Common myeloid progenitor, CD34-positive (primary cell): ENCODE data around the gene EPB41L5.
A peak's percentile ranks its signal among the peaks of the same experiment; 100 is the strongest.

Experiments used
- CTCF ChIA-PET: fragments of 350-600 bp; sonication (Branson Sonifier 250); formaldehyde crosslinking; loops from one replicate; lab custom pipeline; 2021; ENCODE audit warnings: antibody characterized with exemption; lab: Charles Lee
- POLR2A ChIA-PET: fragments of 350-600 bp; sonication (Branson Sonifier 250); formaldehyde crosslinking; loops from one replicate; lab custom pipeline; 2021; ENCODE audit warnings: antibody characterized with exemption; lab: Charles Lee
- DNase-seq, 3 donors: peaks; one replicate each; pipeline versions ENCODE4 v3.0.0 to v3.0.0-alpha.2; 2013
- H3K27ac ChIP-seq, 2 experiments: 1 replicate in 1 of 2; 2 replicates in 1 of 2; pipeline ENCODE4 v1.7.0; 2013; ENCODE audit warnings: inconsistent platforms in 2 of 2, low read length in 2 of 2, mild to moderate bottlenecking in 2 of 2, low read depth in 1 of 2, moderate library complexity in 1 of 2; ENCODE audit not compliant: severe bottlenecking in 2 of 2, insufficient read depth in 1 of 2, poor library complexity in 1 of 2
- H3K27me3 ChIP-seq, 5 experiments: replicated peaks in 2 of 5; 1 replicate in 3 of 5; 2 replicates in 2 of 5; pipeline versions ENCODE4 v1.6.1 to v1.7.0; 2013; ENCODE audit warnings: low read length in 4 of 5, mild to moderate bottlenecking in 2 of 5, moderate library complexity in 2 of 5, inconsistent platforms in 1 of 5; ENCODE audit not compliant: insufficient read depth in 5 of 5, control insufficient read depth in 4 of 5
- H3K36me3 ChIP-seq, 4 experiments: 1 replicate in 2 of 4; 2 replicates in 2 of 4; pipeline versions ENCODE4 v1.6.1 to v1.7.0; 2013; ENCODE audit warnings: low read length in 3 of 4, control low read depth in 1 of 4, mild to moderate bottlenecking in 1 of 4; ENCODE audit not compliant: control insufficient read depth in 4 of 4, insufficient read depth in 4 of 4
- H3K4me1 ChIP-seq, 4 experiments: 1 replicate in 3 of 4; 2 replicates in 1 of 4; pipeline versions ENCODE4 v1.6.1 to v1.7.1; 2013; ENCODE audit warnings: low read length in 3 of 4, mild to moderate bottlenecking in 3 of 4, control low read depth in 1 of 4, inconsistent platforms in 1 of 4, moderate library complexity in 1 of 4; ENCODE audit not compliant: control insufficient read depth in 4 of 4, insufficient read depth in 4 of 4; ENCODE audit errors: control extremely low read depth in 1 of 4
- H3K4me3 ChIP-seq, 7 experiments: 1 replicate in 4 of 7; 2 replicates in 3 of 7; pipeline versions ENCODE4 v1.5.1 to v1.7.0; 2013; ENCODE audit warnings: mild to moderate bottlenecking in 7 of 7, low read length in 6 of 7, moderate library complexity in 6 of 7, inconsistent platforms in 2 of 7, low read depth in 2 of 7, control low read depth in 1 of 7; ENCODE audit not compliant: insufficient read depth in 4 of 7, control insufficient read depth in 1 of 7; ENCODE audit errors: extremely low read depth in 1 of 7
- H3K9me3 ChIP-seq, 5 experiments: 1 replicate in 4 of 5; 2 replicates in 1 of 5; pipeline versions ENCODE4 v1.6.1 to v1.7.1; 2013; ENCODE audit warnings: low read length in 4 of 5, mild to moderate bottlenecking in 2 of 5, inconsistent platforms in 1 of 5, low read depth in 1 of 5, moderate library complexity in 1 of 5; ENCODE audit not compliant: control insufficient read depth in 4 of 5, insufficient read depth in 2 of 5; ENCODE audit errors: control extremely low read depth in 1 of 5
- WGBS: methylation state at CpG from one replicate; pipeline ENCODE4 v1.1.5; 2013; ENCODE audit not compliant: insufficient coverage; 5-methylcytosine and 5-hydroxymethylcytosine counted together

The EPB41L5 gene

DNA sequence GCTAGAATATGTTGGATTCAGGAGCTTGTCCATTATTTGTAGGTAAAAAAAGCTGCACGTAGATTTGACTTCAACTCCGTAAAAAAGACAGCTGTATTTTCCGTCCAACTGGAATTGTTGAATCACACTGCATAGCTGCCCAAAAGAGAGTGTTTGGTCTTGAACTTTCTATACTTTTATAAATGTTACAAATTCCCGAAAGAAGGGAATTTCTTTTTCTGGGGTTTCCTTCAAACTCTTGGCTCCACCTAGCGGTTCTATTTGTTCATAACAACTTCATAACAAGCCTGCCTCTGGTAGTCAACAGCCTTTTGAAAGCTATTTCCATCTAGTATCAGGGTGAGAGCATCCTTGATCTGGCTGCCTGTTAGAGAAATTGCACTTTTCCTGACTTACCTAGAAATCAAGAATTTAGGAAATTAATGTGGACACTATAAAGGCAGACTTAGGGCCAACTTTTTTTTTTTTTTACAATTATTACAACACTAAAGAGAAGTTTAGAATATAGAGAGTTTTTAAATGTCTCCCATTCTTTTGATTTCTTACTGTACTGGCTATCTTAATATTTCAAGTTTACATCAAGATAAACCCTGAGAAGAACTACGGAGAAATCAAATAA, 162.2 kb downstream of the EPB41L5 start:
- Histone ChIP-seq H3K36me3 (no peaks in the 10 kb centered on the region), H3K27ac (no peak overlapping the region), H3K9me3 (no peaks in the 10 kb centered on the region), H3K4me1 (peaks cover 12 to 21% (median 18%) of the 10 kb centered on the region in 4 experiments), H3K27me3 (no peaks in the 10 kb centered on the region), H3K4me3 (peak overlapping the region in 2 of 7 experiments; percentile 41 to 48)
- ChIA-PET CTCF (interaction anchor here (0.6 to 3.7 kb wide), 27 partner anchors 8 to 657 kb away, joined by 3 to 22 read pairs (median 4); no protein-coding TSS in a partner anchor), POLR2A (no interaction called here)
- DNase-seq, result peak; percentile 56 to 72 (median 69)
- whole genome bisulfite sequencing, result 39% methylated on average over 4 of the region's 6 CpGs

DNA sequence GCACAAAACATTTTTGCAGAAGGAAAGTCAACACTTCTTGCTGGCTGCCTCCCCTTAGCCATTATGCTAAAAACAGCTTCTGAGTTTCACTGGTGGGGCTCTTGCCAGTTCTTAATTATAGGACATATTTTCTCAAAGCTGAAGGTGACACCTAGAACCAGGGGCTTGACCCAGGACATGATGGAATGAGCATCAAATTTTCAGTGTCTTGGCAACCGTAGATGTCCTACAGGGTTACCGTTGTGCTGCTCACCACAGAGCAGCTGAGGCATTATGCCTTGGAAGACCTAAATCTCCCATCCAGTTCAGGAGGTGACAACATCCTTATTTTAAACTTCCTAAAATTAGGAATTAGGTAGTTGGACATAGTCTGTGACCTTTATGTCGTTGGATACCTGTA, 163.6 kb downstream of the EPB41L5 start:
- WGBS, result 29% methylated on average over 2 of the region's 3 CpGs
- Histone ChIP-seq H3K9me3 (no peaks in the 10 kb centered on the region), H3K36me3 (no peaks in the 10 kb centered on the region), H3K27me3 (no peaks in the 10 kb centered on the region), H3K4me1 (peaks cover 12 to 21% (median 18%) of the 10 kb centered on the region in 4 experiments), H3K4me3 (peak overlapping the region in 5 of 7 experiments; percentile 51 to 73 (median 66)), H3K27ac (peak overlapping the region in 1 of 2 experiments; percentile 63)
- ChIA-PET POLR2A (interaction anchor here (0.5 to 0.7 kb wide), 4 partner anchors 70 to 420 kb away, joined by 3 read pairs; no protein-coding TSS in a partner anchor), CTCF (interaction anchor here (0.9 to 3.7 kb wide), 21 partner anchors 12 to 660 kb away, joined by 3 to 22 read pairs (median 4); partner anchors contain the start of gene RALB)
- no peak for DNase-seq

DNA sequence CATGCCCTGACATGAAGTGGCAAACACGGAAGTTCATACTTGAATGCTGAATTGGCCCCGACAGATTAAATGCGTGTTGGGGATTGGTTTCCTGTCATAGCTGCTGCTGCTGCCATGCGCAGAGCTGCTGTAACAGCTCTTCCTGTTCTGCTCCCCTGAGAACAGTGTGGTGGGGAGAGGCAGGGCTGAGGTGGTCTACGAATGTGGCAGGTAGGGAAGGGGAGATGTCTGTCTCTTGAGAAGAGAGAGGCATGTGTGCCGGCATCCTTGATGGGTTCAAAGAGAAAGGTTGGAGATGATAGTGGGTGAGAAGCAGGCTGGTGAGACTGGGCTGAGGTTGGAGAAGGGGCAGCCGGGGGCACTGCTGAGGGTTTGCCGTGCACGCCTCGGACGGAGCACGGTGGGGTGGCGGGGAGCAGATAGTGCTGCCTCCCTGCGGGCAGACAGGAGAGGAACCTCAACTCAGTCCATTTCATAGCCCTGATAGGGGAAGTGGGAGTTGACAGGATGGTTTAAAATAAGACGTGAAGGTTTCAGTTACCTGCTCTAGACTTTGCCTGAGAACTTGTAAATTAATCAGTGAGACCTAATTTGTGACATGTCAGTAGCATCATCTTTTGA, 164.2 kb downstream of the EPB41L5 start:
- H3K27ac ChIP-seq, result peak overlapping the region; percentile 4 to 63
- WGBS, result 0% methylated on average over 6 of the region's 15 CpGs
- CTCF ChIA-PET, result interaction anchor here (0.7 to 3.7 kb wide), 21 partner anchors 13 to 660 kb away, joined by 3 to 22 read pairs (median 4); partner anchors contain the start of gene RALB
- H3K9me3 ChIP-seq, result no peaks in the 10 kb centered on the region
- DNase-seq, result peak; percentile 88 to 96 (median 93)
- H3K4me3 ChIP-seq, result peak overlapping the region; percentile 41 to 73 (median 66)
- H3K4me1 ChIP-seq, result peaks cover 12 to 27% (median 22%) of the 10 kb centered on the region in 4 experiments
- POLR2A ChIA-PET, result interaction anchor here (0.5 to 0.7 kb wide), 4 partner anchors 71 to 420 kb away, joined by 3 read pairs; no protein-coding TSS in a partner anchor
- H3K27me3 ChIP-seq, result no peaks in the 10 kb centered on the region
- no peaks in the 10 kb centered on the region for H3K36me3 ChIP-seq

DNA sequence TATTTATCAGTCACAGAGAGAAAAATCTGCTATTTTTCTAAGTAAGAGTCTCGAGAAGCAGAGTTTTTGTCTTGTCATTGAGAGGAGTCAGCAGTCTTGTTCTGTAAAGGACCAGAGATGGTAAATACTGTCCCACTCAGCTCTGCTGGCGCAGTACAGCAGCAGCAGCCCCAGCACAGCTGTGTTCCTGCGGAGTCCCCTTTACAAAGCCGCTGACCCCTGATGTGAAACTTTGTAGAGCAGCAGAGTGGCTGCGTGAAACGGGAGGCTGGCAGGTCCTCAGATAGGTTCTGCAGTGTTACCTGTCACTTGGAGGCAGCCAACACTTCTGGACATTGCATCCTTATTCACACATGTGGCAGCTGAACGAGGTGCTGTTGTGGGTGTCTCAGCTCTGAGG, 165.1 kb downstream of the EPB41L5 start:
- POLR2A ChIA-PET, result no interaction called here
- 98% methylated on average over 7 of the region's 7 CpGs for WGBS
- DNase-seq, result peak in 2 of 3 donors; percentile 9 to 19
- peaks cover 12 to 33% (median 24%) of the 10 kb centered on the region in 4 experiments for H3K4me1 ChIP-seq
- peak overlapping the region in 2 of 7 experiments; percentile 68 to 73 for H3K4me3 ChIP-seq
- H3K27ac ChIP-seq, result peak overlapping the region in 1 of 2 experiments; percentile 63
- CTCF ChIA-PET, result interaction anchor here (0.7 to 3.5 kb wide), 4 partner anchors 10 to 537 kb away, joined by 3 to 11 read pairs (median 4); no protein-coding TSS in a partner anchor
- H3K27me3 ChIP-seq, result no peaks in the 10 kb centered on the region
- no peaks in the 10 kb centered on the region for H3K36me3 ChIP-seq
- H3K9me3 ChIP-seq, result no peaks in the 10 kb centered on the region

DNA sequence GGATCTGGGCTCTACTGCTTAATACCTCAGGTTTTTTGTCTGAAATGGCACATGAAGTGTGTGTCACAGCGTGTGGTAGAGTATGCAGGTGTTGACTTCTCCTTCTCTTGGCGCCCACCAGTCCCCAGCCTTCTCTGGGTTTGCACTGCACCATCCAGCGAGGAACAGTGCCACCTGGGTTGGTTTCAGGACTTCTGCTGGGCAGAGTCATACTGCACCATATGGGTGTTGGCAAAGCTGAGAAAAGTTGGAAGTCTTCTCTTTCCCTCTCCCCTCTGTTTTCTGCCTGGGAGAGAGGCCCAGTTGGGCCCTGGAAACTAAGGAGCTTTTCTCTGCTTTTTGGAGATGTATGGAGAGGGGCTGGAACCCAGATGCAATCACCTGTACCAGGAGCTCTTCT, 166.5 kb downstream of the EPB41L5 start:
- WGBS, result 82% methylated on average over 3 of the region's 3 CpGs
- H3K9me3 ChIP-seq, result no peaks in the 10 kb centered on the region
- no peak overlapping the region for H3K4me3 ChIP-seq
- ChIA-PET CTCF (interaction anchor here (1.0 kb wide), 1 partner anchor 426 kb away, joined by 3 read pairs; no protein-coding TSS in a partner anchor), POLR2A (no interaction called here)
- no peak overlapping the region for H3K27ac ChIP-seq
- H3K4me1 ChIP-seq, result peaks cover 12 to 33% (median 24%) of the 10 kb centered on the region in 4 experiments
- H3K27me3 ChIP-seq, result no peaks in the 10 kb centered on the region
- no peak for DNase-seq
- no peaks in the 10 kb centered on the region for H3K36me3 ChIP-seq

DNA sequence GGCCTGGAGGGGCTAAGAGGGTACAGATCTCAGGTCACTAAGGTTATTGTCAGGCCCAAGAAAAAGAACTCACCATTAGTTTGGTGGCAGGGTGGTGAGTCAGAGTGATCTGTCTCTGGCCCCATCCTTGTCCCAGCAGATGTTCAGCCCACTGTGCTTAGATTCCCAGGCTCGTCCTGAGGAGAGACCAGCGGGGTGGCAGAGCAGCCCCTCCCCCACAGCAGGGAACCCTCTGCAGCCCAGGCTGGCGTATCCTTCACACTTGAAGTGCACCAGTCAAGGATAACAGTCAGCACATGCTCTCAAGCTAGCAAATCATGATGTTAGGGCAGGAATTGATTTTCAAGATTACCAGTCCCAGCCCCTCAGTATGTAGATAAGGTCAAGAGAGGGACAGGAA, 167.2 kb downstream of the EPB41L5 start:
- DNase-seq, result no peak
- ChIA-PET POLR2A (no interaction called here), CTCF (interaction anchor here (1.0 kb wide), 1 partner anchor 427 kb away, joined by 3 read pairs; no protein-coding TSS in a partner anchor)
- Histone ChIP-seq H3K27me3 (no peaks in the 10 kb centered on the region), H3K9me3 (no peaks in the 10 kb centered on the region), H3K27ac (no peak overlapping the region), H3K4me1 (peaks cover 12 to 31% (median 24%) of the 10 kb centered on the region in 4 experiments), H3K36me3 (no peaks in the 10 kb centered on the region), H3K4me3 (no peak overlapping the region)
- WGBS, result 94% methylated on average over 2 of the region's 3 CpGs
